DMS53 treated with DMSO at 0.1 percent for 48 hours (cell line): ENCODE data around the gene GPR146.
"Not testable (repeated sequence)": the region's sequence is repeated elsewhere in the genome, so short reads cannot be mapped to it uniquely, and the experiment has no call there.

Source experiments
- DNase-seq: peaks from one replicate; lab custom pipeline; 2025; ENCODE audit not compliant: unreplicated experiment; lab: John Stamatoyannopoulos, UW

GPR146 gene

DNA sequence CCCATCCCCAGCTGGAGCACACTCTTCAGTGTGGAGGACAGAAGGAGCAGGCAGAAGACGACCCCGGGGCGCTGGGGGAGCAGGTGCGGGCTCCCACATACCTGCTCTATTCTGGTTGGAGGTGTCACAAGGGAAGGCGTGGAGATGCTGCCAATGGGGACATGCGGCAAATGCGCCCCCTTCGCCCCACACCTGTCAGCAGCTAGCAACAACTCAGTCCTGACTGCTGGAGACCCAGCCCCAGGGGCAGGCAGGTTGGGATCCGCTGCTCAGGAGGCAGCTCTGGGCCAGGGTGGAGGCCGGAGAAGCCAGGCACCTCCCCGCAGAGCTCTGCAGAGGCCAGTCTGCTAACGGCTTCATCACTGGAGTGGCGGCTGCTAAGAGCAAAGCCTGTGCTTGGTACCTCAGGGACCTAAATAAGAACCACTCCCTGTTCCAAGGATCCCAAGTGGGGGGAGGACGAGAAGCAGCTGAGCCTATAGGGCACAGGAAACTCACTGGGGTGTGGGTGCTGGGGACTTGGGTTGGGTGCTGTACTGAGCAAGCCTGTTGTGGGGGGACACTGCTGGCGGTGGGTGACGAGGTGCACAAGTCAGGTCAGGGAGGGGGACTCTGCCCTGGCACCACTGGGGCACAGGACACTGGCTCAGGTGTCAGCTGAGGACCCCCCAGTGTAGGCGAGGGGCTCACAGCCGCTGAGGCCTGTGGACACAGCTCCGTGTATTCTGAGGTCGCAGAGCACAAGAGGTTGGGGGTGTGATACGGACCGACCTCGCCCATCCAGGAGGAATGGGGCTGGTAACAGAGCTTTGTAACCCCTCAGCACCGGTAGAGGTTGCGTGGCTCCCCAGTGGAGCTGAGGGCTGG is 19.2 kb upstream of the GPR146 start:
- DNase-seq: no peak

DNA sequence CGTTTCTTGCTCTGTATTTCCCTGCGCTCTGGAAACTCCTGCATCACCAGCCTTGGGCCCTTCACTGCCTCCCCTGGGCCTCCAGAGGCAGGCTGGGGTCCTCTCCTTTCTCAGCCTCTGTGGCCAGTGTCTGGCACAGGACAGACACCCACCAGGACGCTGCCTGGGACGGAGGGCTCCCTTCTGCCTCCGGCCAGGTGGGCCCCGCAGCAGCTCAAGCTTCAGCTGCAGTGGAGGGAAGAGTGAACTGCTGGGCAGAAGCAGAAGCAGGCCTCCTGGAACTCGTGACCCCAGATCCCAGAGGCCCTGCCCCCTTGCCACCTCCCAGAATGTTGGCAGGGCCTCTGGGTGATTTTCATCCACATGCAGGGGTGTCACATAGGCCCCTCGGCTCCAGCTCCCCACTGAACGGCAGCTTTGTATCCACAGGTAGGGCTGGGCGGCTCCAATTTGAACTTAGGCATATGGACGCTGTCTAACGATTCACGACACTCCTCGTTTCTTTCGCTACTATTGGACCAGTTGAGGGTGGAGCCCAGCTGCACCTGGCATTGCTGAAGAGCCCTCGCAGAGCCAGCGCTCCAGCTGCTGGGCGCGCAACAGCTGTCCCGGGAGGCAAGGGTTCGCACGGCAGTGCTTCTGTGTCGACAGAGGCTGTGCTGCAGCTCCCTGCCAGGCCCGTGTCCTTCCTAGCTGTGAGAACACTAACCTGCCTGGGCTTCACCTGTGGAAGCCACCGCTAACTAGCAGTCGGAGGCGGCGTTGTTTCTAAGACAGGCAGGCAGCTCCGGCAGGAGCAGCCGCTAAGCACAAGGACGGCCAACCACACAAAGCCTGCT is 18.4 kb upstream of the GPR146 start:
- peak; percentile 92 for DNase-seq

DNA sequence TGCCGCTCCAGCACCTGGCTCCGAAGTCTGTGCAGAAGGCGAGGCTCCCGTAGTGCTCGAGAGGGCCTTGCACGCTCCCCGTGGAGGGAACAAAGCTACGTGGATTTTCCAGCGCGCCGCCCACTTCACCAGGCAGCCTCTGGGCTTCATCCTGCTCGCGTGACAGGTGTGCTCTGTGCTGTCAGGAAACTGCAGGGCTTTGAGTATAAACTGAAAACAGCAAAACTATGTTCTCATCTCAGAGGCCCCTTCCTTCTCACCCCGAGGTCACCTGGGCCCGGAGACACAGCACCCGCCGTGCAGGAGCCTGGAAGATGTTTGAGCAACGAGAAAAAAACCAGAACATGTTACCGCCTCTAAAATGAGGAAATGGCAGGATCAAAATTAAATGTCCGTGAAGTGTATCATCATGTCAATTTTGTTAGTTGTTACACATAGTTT is 17.6 kb upstream of the GPR146 start:
- peak; percentile 39 for DNase-seq

DNA sequence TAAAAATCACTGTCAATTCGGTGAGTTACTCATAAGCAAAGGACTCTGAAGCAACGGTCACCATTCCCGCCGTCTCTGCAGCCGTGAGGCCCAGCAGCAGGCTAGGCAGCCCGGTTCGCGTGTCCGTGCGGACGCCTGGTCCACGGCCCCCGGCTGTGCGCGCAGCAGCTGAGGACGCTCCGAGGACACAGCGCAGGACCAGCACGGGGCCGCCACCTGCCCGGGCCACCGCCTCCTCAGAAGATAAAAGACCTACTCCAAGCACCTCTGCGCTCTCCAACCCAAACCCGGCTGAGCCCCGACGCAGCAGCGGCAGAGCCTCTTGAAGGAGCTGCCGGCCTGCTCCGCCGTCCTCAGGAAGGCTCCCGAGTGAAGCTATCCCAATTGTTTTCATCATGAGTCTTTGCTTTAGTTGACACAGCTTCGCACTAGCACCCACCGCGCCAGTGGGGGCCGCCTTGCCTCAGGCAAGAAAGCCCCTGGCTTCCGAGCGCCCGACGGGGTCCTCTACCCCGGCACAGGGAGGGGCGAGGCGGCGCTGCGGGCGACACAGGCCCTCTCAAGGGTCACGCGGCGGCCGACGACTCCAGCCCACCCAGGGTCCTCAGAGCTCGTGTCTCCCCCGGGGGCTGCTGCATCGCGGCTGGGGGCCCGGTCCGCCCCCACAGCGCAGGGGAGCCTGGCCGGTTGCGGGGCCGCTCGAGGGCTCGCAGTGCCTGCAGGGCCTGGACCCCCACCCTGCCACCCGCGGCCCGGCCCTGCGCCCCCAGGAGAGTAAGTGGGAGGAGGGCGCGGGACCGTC is 16.9 kb upstream of the GPR146 start:
- DNase-seq: peak; percentile 57

DNA sequence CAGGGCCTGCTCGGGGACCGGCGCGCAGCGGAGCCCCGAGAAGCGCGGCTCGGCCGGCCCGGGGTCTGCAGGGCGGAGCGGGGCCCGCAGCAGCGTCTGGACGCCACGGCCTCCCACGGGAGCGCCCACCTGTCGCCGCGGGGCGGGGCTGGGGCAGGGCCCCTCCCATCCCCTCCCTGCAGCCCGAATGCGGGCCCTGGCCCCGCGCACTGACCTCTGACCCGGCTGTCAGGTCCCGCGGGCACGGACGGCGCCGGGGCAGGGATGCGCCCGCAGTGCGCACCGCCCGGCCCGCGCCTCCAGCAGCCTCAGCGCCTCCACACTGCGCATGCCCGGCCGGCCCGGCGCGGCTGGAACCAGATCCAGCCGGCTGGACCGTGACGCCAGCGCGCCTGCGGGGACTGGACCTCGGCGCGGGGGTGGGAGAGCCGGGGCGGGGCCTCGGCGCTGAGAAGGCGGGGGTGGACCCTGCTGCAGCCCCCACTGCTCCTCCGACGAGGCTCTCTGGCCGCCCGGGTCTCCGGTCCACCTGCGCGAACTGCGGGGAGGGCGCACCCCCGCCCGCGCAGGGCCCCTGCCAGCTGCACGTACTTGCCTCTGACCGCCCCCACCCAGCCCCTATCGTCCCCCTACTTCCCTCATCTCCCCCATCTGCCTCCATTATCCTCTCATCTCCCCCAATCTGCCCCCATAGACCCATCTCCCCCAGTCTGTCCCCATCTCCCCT is 16.1 kb upstream of the GPR146 start:
- peak; percentile 58 for DNase-seq

DNA sequence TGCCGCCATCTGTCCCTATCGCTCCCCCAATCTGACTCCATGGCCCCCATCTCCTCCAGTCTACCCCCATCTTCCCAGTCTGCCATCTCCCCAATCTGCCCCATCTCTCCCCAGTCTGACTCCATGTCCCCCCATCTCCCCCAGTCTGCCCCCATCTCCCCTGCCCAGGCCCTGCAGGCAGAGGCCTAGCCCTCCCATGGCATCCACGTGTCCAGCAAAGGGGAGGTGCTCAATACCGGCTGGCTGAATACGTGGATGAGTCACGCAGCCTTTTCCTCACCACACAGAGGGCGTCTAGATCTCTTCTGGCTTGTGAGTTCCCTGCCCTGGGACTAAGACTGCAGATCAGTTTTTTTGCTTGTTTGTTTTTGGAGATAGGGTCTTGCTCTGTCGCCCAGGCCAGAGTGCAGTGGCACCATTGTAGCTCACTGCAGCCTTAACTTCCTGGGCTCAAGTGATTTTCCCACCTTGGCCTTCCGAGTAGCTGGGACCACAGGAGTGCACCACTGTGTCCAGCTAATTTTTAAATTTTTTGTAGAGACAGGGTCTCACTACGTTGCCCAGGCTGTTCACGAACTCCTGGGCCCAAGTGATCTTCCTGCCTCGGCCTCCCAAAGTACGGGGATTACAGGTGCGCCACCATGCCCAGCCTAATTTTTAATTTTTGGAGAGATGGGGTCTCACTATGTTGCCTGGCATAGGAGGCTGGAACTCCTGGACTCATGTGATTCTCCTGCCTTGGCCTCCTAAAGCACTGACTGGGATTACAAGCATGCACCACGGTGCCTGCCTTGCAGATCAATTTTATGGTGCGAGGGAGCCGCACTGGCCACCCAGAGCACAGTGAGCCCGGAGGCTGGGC is 15.3 kb upstream of the GPR146 start:
- peak; percentile 89 for DNase-seq

DNA sequence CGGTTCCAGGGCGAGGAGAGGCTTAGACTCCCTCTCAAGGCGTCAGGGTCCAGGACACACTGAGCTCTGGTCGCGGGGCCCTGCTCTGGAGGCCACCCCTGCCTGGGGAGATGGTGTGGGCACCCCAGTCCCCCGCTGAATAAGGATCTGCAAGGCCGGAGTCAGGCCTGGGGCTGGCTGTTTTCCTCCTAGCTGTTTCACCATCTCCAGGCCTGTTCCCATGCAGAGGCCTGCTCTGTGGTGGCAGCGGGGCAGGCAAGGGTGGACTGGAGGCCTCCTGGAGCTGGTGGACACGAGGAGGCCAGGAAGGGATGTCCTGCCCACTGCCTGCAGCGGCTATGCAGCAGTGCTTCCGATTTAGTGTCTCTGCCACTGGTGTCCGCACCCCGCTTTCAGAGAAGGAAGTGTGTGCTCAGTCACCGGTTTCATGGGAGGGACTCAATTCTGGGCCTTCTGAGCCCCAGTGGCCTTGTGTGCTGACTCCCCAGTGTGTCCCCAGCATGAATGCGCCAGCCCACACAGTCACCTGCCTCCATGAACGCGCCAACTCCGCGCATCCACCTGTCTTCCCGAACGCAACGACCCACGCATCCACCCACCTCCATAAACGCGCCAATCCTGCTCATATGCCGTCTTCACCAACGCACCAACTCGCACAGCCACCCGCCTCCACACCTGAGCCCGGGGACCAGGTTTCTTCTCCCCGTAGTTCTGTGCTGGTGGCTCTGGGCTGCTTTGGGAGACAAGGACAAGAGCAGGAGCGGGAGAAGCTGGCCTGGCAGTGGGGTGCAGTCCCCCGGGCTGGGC is 14.5 kb upstream of the GPR146 start:
- no peak for DNase-seq

DNA sequence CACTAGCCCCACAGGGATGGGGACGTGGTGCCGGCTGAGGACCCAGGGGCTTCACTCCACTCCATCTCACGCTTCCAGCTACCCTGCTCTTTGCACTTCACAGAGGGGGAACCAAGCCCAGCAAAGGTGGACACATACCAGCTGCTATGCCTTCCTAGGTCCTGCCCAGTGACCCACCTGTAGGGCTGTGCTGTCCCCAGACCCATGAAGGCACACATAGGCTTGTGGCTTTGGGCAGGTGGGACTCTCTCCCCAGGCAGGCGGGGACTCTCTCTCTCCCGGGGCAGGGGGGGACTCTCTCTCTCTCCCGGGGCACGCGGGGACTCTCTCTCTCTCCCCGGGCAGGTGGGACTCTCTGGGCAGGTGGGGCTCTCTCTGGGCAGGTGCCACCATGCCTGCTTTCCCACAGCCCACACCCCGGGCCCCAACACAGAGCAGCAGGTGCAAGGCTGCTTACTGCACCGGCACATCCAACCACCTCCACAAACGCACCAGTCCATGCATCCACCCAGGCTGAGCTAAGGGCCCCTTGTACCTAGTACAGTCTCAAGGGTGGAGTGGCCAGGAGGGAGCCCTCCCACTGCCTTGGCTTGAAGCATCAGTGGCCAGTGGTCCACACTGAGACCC is 13.8 kb upstream of the GPR146 start:
- no peak for DNase-seq

DNA sequence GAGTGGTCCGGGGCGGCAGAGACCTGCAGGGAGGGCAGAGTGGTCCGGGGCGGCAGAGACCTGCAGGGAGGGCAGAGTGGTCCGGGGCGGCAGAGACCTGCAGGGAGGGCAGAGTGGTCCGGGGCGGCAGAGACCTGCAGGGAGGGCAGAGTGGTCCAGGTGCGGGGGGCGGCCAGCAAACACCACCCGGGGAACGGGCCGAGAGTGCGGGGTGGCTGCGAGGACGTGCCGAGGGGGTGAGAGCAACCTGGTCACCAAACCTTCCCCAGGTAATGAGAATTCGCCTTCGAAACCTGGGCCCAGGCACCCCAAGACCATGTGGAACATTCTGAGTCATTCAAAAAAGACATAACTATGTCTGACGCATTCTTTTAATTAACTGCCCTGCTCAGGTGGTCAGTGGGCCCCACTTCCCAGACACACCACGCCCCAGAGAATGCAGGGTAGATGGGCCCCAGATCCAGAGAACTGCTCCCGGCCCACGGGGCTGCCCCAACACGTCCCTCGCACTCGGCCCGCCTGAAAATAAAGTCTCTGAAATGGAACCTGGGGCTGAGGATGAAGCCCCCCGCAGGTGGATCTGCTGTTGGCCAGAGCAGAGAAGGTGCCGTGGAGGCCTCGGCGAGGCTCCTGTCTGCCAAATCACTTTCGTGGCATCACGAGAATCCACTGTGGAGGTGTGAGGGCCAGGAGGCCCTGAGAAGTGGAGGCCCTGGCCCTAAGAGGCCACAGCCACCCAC is 12.5 kb upstream of the GPR146 start:
- DNase-seq: no peak

DNA sequence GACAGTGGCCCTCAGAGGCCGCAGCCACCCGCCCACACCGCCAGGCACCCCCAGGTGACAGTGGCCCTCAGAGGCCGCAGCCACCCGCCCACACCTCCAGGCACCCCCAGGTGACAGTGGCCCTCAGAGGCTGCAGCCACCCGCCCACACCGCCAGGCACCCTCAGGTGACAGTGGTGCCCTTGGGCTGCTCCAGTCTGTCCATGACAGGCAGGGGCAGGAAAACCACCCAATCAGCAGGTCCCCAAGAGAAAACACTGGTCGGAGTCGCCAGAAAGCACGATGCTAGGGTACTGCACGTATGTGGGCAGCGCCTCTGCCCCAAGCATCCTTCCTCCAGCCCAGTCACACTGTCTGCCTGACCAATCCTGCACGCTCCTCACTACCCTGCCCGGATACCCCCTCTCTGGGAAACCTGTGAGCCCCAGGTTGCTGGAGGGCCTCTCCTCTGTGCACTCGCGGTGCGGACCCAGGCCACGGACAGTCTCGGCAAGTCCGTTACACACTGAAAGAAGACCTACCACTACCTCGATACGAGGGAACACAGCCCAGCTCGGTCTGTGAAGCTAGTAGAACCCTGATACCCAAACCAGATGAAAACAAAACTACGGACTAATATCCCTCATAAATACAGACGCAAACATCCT is 11.7 kb upstream of the GPR146 start:
- no peak for DNase-seq

DNA sequence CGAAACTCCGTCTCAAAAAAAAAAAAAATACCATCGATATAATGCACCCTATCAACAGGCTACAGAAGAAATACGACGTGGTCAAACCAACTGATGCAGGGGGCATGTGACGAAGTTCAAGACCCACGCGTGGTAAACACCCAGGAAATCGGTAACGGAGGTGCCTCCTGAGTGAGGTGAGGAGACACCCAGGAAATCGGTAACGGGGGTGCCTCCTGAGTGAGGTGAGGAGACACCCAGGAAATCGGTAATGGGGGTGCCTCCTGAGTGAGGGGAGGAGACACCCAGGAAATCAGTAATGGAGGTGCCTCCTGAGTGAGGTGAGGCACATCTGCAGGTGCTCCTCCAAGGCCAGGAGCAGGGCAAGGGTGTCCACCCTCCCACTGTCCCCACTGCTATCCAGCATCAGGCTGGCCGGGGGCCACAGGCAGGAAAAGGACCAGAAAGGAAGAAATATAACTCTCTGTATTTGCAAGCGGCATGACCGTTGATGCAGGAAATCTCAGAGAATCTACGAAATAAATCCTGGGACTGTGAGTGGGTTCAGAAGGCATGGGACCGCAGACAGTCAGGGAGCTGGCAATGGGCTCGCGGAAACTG is 10.7 kb upstream of the GPR146 start:
- DNase-seq: no peak

DNA sequence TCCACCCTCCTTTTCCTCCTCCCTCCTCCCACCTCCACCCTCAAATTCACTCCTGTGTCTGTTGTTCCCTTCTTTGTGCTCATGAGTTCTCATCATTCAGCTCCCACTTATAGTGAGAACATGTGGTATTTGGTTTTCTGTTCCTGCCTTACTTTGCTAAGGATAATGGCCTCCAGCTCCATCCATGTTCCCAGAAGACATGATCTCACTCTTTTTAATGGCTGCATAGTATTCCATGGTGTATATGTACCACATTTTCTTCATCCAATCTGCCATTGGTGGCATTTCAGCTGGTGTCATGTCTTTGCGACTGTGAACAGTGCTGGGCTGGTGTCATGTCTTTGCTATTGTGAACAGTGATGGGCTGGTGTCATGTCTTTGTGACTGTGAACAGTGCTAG is 9.6 kb upstream of the GPR146 start:
- DNase-seq: not testable (repeated sequence)

DNA sequence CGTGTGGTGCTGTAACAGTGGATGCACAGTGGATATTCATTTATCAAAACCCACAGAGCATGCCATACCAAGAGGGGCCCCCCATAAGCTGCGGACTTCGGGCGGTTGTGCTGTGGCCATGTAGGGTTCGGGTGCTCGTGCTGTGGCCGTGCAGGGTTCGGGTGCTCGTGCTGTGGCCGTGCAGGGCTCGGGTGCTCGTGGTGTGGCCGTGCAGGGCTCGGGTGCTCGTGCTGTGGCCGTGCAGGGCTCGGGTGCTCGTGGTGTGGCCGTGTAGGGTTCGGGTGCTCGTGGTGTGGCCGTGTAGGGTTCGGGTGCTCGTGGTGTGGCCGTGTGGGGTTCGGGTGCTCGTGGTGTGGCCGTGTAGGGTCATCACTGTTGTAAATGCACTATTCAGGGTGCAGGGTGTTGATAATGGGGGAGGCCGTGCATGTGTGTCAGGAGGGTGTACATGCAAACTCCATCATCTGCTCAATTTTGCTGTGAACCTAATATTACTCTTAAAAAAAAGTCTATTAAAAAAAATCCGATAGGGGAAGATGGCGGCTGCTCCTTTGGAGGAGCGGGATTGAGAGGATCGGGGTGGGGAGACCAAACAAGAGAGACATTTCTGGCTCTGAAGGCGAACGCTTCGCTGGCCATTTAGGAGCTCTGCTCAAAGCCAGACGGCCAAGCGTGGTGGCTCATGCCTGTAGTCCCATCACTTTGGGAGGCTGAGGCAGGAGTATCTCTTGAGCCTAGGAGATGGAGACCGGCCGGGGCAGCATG is 8.0 kb upstream of the GPR146 start:
- not testable (repeated sequence) for DNase-seq

DNA sequence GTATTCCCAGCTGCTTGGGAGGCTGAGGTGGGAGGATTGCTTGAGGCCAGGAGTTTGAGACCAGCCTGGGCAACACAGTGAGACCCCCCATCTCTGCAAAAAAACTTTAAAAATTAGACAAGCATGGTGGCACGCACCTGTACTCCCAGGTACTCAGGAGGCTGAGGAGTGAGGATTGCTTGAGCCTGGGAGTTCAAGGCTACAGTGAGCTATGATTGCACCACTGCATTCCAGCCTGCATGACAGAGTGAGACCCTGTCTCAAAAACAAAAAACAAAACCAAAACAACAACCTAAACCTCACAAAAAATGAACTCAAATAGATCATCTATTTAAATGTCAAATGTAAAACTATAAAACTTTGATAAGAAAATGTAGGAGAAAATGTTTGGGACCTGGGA is 4.1 kb upstream of the GPR146 start:
- DNase-seq: not testable (repeated sequence)

DNA sequence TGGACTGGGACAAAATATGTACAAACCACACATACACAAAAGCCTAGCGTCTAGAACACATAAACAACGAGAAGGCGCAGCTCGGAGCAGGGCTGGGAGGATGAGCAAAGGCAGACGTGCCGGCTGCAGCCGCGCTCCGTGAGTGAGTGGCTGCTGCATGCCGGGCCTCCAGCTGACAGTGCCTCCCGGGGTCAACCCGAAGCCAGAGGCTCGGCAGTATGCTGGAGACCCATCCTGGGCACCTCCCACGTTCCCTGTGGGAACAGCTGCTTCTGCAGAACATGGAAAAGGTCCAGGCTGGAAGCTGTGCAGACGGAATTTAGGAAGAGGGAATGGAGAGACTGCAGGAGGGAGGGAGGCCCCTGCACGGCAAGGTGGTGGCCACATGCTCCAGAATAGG is 3.6 kb upstream of the GPR146 start:
- no peak for DNase-seq
